T-helper 2 cell treated with Interferon-gamma antibody and Interleukin-4, amounts not matched to agents 5 μg/mL and 100 μg/mL, for 36 hours (primary cell): ENCODE results near the gene GOLT1A.
"Not testable (repeated sequence)": the region's sequence is repeated elsewhere in the genome, so short reads cannot be mapped to it uniquely, and the experiment has no call there.

ENCODE experiments used
- DNase-seq: peaks from one replicate; pipeline ENCODE4 v3.0.0; 2021; ENCODE audit warnings: low spot score
- H3K27ac Mint-ChIP-seq: one replicate; pipeline ENCODE4 v1.8.0; 2021; ENCODE audit warnings: mild to moderate bottlenecking, mixed read lengths
- H3K27me3 Mint-ChIP-seq: one replicate; pipeline ENCODE4 v1.8.0; 2021; ENCODE audit warnings: low read depth, mixed read lengths
- H3K36me3 Mint-ChIP-seq: one replicate; pipeline ENCODE4 v1.8.0; 2021; ENCODE audit warnings: low read depth, mixed read lengths
- H3K4me1 Mint-ChIP-seq: one replicate; pipeline ENCODE4 v1.8.0; 2021; ENCODE audit warnings: low read depth, mixed read lengths
- H3K4me3 Mint-ChIP-seq: one replicate; pipeline ENCODE4 v1.8.0; 2022; ENCODE audit warnings: mild to moderate bottlenecking, moderate library complexity, mixed read lengths
- H3K9me3 Mint-ChIP-seq: one replicate; pipeline ENCODE4 v1.8.0; 2021; ENCODE audit warnings: mixed read lengths

The GOLT1A gene

DNA sequence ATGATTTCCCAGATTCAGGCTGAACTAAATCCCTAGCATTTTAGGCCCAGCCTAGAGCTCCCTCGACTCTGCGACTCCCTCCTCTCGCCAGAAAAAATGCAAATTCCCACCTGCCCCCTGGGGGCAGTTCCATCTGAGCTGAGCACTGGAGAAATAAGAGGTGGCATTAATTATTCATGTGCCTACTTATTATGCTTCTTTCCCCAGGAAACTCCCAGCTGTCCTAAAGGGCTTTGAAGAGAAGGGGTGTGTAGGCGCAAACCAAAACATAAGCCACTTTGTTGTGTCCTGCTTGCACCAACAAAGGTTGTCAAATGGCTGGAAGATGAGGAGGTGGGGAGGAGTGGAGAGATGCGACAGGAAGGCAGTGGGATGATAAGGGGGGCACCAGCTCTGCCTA, 41.4 kb upstream of the GOLT1A start:
- H3K27me3 Mint-ChIP-seq: no peaks in the 10 kb centered on the region
- H3K36me3 Mint-ChIP-seq: no peaks in the 10 kb centered on the region
- DNase-seq: no peak
- H3K4me3 Mint-ChIP-seq: no peak overlapping the region
- H3K9me3 Mint-ChIP-seq: no peaks in the 10 kb centered on the region
- no peak overlapping the region for H3K27ac Mint-ChIP-seq
- H3K4me1 Mint-ChIP-seq: peaks cover 2% of the 10 kb centered on the region

DNA sequence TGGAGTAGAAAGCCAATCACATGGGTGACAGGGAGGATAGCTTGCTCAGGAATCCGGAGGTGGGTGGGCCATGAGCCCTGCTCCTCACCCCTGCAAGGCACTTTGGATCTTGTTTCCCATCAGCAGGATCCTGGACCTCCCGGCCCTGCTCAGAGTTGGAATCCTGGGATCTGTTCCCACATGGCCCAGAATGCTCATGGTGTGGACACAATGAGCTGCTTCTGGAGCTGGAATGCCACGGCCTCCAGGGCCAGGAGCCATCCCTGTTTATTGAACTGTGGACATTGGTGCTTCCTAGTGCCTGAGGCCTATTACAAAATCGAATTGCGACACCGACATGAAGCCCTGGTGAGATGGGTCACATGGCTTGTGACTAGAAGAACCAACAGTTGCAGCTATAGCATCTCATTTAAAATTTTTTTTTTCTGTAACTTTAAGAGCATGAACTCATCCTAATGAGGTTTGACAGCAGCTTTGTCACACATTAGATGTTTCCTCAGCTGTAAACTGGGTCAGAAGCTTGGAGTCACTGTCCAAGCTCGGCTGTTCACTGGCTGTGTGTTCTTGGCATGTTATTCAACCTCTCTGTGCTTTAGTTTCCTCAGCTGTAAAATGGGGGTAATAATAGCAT, 40.4 kb upstream of the GOLT1A start:
- Mint-ChIP-seq H3K27me3 (no peaks in the 10 kb centered on the region), H3K4me3 (no peak overlapping the region), H3K9me3 (no peaks in the 10 kb centered on the region), H3K4me1 (peaks cover 2% of the 10 kb centered on the region), H3K27ac (no peak overlapping the region), H3K36me3 (no peaks in the 10 kb centered on the region)
- no peak for DNase-seq

DNA sequence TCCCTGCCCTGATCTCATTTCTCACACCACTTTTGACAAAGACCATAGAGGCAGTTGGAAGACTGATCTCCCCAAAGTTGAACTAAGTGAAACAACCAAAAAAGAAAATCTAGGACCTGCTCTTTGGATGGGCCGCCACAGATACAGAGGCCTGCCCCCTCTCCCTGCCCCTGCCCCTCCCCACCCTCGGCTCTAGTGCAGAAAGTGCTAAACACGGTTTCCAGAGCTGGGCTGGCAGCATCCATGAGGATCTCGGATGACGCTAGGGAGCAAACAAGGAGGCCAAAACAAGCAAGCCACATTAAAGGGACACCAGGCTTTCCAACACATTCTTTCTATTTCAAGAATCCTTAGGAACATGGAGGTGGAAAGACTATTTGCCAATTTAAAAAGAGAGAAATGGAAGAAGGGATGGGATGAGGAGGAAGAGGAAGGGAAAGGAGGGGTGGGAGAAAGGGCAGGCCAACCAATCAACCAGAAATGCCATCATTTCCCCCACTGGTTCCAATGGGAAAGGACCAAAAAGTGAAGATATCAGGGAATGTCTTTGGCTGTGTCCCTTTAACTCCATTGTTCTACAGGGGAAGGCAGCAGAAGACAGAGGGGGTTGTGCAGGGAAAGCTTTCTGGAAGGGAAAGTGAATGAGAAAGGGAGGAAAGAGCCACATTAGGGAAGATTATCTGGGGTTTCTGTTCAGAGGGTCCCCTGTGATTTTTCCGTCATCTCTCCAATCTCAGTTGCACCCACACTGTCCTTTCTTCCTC, 38.3 kb upstream of the GOLT1A start:
- Mint-ChIP-seq H3K9me3 (no peaks in the 10 kb centered on the region), H3K4me3 (no peak overlapping the region), H3K4me1 (no peaks in the 10 kb centered on the region), H3K27ac (no peak overlapping the region), H3K27me3 (no peaks in the 10 kb centered on the region), H3K36me3 (no peaks in the 10 kb centered on the region)
- no peak for DNase-seq

DNA sequence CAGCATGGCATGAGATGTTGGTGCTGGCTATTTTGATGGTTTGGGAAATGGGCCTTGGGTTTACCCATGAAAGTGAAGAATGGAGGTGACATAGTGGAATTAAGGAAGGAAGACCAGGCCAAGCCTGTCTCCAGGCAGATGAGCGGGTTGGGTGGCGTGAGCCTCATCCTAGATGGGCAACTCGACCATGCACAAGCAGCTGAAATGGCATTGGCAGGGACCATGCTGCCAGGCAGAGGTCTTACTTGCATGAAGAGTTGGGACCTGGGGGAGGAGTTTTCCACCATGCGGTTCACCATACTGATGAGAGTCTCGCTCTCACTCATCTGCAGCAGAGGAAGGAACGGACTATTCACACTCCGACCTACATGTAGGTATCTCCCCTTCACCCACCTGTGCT, 37.5 kb upstream of the GOLT1A start:
- no peak overlapping the region for H3K27ac Mint-ChIP-seq

DNA sequence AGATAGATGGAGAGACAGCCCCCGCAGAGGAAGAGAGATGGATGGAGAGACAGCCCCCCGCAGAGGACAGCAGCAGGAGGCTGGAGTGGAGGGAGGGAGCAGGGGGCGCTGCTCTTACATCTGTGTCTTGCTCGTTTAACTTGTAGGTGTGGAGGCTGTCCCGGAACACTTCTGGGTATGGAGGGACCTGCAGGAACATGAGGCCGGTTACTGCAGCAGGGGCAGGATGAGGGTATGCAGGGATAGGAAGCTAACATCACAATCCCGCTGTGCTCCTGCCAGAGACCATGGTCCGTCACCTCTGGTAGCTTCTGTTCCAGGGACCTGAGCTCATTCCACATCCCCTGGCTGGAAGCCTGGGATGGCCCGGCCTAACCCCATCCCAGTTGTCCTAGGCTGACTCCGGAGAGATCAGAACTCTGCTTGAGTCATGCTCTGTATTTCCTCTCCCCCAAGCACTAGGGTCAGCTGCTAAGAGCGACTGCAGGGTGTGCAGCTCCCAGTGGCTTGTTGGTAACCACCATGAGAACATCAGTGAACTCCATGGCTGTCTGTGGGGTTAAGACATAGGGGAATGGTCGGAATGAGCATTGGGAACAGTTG, 36.7 kb upstream of the GOLT1A start:
- Mint-ChIP-seq H3K4me1 (no peaks in the 10 kb centered on the region), H3K27ac (no peak overlapping the region), H3K27me3 (no peaks in the 10 kb centered on the region), H3K36me3 (no peaks in the 10 kb centered on the region), H3K4me3 (no peak overlapping the region), H3K9me3 (no peaks in the 10 kb centered on the region)
- no peak for DNase-seq

More for the DNA sequence above, 37.5 kb upstream of the GOLT1A start:
- Mint-ChIP-seq H3K4me1 (no peaks in the 10 kb centered on the region), H3K9me3 (no peaks in the 10 kb centered on the region), H3K27me3 (no peaks in the 10 kb centered on the region), H3K4me3 (no peak overlapping the region), H3K36me3 (no peaks in the 10 kb centered on the region)
- DNase-seq: no peak

DNA sequence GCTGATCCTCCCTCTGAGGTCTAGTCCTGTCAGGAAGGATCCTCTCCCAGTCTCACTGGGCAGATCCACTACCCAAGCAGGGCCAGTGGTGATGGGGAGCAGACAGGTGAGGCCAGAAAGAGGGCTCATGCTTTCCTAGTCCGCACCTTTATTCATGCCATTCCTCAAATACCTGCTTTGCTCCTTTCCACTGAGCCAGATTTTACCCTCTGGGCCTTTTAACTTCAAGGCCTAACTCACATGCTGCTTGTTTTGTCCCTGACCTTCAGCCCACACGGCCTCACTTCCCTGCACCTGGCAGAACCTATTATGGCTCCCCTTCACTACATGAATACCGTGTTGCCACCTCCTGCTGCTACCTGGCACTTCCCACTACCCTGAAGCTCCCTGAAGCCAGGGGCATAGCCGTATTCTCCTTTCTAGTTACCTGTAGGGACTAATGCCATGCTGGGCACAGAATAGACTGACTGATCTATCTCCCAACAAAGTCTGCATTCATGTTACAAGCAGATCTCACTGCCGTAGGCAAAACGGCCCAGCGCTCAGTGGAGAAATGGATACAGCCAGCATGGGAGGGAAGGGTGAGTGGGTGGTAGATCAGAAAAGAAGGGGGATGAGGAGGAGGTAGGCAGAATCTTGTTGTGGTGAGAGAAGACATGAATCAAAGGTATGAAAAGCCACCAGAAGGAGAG, 36.1 kb upstream of the GOLT1A start:
- no peaks in the 10 kb centered on the region for H3K4me1 Mint-ChIP-seq
- no peak overlapping the region for H3K4me3 Mint-ChIP-seq
- no peak for DNase-seq
- H3K9me3 Mint-ChIP-seq: no peaks in the 10 kb centered on the region
- H3K36me3 Mint-ChIP-seq: no peaks in the 10 kb centered on the region
- H3K27me3 Mint-ChIP-seq: no peaks in the 10 kb centered on the region
- no peak overlapping the region for H3K27ac Mint-ChIP-seq

DNA sequence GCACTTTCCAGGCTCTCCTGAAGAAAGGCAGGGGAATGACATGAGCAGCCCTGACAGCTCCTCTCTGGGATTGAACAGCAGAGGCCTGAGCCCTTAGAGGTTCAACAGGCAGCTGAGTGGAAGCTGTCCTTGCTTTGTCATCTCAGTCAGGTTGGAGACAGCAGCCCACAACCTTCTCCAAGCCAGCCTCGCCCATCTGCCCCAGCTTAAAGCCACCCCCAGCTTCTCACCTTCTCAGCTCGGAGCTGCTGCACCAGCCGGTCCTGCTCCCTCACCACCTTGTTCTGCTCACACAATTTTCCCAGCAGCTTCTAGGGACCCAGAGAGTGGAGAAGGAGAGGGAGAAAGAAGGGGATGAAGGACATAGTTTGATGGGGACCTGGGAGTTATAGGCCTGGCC, 35.2 kb upstream of the GOLT1A start:
- Mint-ChIP-seq H3K4me3 (no peak overlapping the region), H3K4me1 (no peaks in the 10 kb centered on the region), H3K9me3 (no peaks in the 10 kb centered on the region), H3K36me3 (no peaks in the 10 kb centered on the region), H3K27me3 (no peaks in the 10 kb centered on the region), H3K27ac (no peak overlapping the region)
- DNase-seq: no peak

DNA sequence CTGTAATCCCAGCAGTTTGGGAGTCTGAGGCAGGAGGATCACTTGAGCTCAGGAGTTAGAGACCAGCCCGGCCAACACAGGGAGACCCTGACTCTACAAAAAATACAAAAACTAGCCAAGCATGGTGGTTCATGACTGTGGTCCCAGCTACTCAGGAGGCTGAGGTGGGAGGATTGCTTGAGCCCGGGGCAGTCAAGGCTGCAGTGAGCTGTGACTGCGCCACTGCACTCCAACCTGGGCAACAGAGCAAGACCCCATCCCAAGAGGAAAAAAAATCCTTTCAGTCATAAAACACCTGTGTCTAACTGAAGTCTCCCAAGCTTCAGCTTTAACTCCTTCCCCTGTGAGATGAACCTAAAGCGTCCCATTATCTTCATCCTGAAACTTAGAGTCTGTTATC, 33.1 kb upstream of the GOLT1A start:
- no peak for DNase-seq
- Mint-ChIP-seq H3K27ac (no peak overlapping the region), H3K9me3 (no peaks in the 10 kb centered on the region), H3K36me3 (no peaks in the 10 kb centered on the region), H3K4me3 (no peak overlapping the region), H3K27me3 (no peaks in the 10 kb centered on the region), H3K4me1 (no peaks in the 10 kb centered on the region)

DNA sequence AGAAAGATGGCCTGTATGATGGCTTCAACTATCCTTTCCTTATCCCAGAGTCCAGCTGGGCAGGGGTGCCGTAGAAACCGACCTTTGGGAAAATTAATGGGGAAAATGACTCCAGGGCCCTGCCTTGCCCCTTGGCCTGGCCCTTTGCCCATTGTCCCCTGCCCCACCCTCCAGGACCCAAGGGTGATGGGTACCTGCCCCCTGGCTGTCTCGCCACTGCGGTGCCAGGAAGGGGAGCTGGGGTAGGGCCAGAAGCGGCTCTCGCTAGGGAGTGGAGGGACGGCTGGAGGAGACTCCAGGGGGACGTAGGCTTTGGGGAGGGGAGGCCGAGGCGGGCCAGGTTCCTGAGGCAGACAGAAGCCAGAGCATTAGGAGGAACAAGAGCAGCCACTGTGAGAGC, 29.1 kb upstream of the GOLT1A start:
- Mint-ChIP-seq H3K27ac (no peak overlapping the region), H3K9me3 (no peaks in the 10 kb centered on the region), H3K36me3 (no peaks in the 10 kb centered on the region), H3K4me3 (no peak overlapping the region), H3K27me3 (no peaks in the 10 kb centered on the region), H3K4me1 (no peaks in the 10 kb centered on the region)
- DNase-seq: no peak

DNA sequence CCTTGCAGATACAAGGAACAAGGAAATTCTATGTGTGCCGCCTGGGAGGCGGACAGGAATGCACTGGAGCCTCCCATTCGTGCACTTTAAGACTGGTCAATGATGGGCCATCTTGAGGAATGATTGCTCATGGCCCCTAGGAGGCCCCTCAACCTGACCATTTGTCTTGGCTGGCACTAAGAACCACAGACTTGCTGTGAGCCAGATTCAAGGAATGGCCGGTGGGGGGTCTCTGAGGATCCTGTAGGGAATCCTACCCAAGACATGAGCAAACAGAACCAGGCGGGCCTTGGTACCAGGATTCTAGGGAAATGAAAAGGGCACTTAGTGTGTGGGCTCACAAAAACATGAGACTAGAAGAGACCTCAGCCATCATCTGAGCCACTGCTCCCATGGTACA, 28.1 kb upstream of the GOLT1A start:
- no peak overlapping the region for H3K4me3 Mint-ChIP-seq
- no peaks in the 10 kb centered on the region for H3K9me3 Mint-ChIP-seq
- no peak for DNase-seq
- H3K27me3 Mint-ChIP-seq: no peaks in the 10 kb centered on the region
- H3K27ac Mint-ChIP-seq: no peak overlapping the region
- no peaks in the 10 kb centered on the region for H3K36me3 Mint-ChIP-seq
- H3K4me1 Mint-ChIP-seq: no peaks in the 10 kb centered on the region

DNA sequence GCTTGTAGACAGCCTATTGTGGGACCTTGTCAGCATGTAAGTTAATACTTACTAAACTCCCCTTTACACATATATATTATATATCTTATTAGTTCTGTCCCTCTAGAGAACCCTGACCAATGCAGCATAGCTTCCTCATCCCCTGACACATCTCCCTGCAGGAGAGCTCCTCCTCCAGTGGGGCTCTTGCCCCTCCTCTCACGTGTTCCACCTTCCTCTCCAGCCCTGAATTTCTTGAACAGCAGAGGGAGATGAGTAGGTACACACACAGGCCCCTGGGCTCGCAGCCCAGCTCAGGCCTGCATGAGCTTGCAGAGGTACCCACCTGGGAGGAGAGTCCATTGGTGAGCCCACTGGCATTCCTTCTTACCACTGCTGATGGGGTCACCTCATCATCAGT, 27.3 kb upstream of the GOLT1A start:
- Mint-ChIP-seq H3K4me1 (no peaks in the 10 kb centered on the region), H3K4me3 (no peak overlapping the region), H3K9me3 (no peaks in the 10 kb centered on the region), H3K27ac (no peak overlapping the region), H3K36me3 (no peaks in the 10 kb centered on the region), H3K27me3 (no peaks in the 10 kb centered on the region)
- no peak for DNase-seq

DNA sequence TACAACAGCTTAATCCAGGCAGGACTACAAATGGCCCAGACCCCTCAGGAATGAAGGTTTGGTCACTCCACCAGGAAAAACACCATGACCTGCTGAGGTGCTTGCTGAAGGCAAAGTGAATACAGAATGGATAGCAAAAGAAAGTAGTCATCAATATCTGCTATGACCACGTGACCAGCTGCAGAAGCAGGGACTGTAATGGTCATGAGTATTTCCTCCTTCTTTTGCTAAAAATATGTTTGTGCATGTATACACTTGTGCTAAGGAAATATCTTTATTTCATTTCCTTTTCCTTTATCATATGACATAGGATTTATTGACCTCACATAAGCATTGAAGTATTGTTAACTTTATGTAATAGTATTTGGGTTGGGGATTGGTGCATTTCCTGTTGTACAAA, 26.4 kb upstream of the GOLT1A start:
- Mint-ChIP-seq H3K4me3 (no peak overlapping the region), H3K27ac (no peak overlapping the region), H3K27me3 (no peaks in the 10 kb centered on the region), H3K9me3 (no peaks in the 10 kb centered on the region), H3K36me3 (no peaks in the 10 kb centered on the region), H3K4me1 (no peaks in the 10 kb centered on the region)
- DNase-seq: no peak

DNA sequence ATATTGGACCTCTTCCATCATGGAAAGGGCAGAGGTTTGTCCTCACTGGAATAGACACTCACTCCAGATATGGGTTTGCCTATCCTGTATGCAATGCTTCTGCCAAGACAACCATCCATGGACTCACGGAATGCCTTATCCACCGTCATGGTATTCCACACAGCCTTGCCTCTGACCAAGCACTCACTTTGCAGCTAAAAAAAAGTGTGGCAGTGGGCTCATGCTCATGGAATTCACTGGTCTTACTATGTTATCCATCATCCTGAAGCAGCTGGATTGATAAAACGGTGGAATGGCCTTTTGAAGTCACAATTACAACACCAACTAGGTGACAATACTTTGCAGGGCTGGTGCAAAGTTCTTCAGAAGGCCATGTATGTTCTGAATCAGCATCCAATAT, 25.6 kb upstream of the GOLT1A start:
- not testable (repeated sequence) for H3K27me3 Mint-ChIP-seq, H3K36me3 Mint-ChIP-seq, H3K4me3 Mint-ChIP-seq, DNase-seq, H3K9me3 Mint-ChIP-seq, H3K27ac Mint-ChIP-seq, H3K4me1 Mint-ChIP-seq

DNA sequence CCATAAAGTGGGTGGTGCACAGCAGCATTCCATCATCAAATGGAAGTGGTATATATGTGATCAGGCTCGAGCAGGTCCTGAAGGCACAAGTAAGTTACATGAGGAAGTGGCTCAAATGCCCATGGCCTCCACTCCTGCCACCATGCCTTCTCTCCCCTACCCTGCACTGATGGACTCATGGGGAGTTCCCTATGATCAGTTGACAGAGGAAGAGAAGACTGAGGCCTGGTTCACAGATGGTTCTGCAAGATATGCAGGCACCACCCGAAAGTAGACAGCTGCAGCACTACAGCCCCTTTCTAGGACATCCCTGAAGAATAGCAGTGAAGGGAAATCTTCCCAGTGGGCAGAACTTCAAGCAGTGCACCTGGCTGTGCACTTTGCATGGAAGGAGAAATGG, 24.7 kb upstream of the GOLT1A start:
- H3K4me1 Mint-ChIP-seq, H3K27ac Mint-ChIP-seq, H3K4me3 Mint-ChIP-seq, H3K27me3 Mint-ChIP-seq, H3K9me3 Mint-ChIP-seq, H3K36me3 Mint-ChIP-seq, DNase-seq: not testable (repeated sequence)
